Measurements from ENCODE around the gene UBE3A. TPM values are rescaled to one million over a fixed set of nuclear protein-coding genes. Genes with fewer than 3 reads are reported as not detected.

UBE3A gene
- total and polyA plus RNA-seq, 10 of the 15 experiments (the other 5 are each of a cell fraction or from before 2014, with no cell fraction given), result 29.4 to 82.9 (median 58.7) TPM

DNA sequence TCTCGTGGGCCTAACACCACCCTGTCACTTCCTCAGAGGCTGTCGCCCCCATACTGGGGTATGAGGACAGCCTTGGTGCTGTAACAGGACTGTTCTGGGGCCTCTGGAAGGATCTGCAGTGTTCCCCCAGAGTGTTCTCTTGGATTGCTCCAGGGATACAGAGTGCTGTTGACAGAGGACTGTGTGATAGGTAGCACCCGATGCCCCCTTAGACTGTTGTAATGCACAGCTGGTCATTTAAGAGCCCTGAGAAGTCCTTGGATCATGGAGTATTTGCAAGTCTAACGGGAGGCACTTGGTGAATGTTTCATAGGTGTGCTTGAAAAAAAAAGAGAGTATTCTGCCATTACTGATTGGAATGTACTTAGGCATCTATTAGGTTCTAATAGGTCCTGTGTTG, 35.4 kb upstream of the UBE3A start (continued):
- no peak for TF ChIP-seq STAT3 (IDR thresholded peaks at IDR 0.05; ENCODE audit: low read depth, low read length)
- no peak for TF ChIP-seq ZNF24 (IDR thresholded peaks at IDR 0.05)
- no peak for TF ChIP-seq ATF7 (IDR thresholded peaks at IDR 0.05; ENCODE audit: low read depth)
- TF ChIP-seq SRF (IDR thresholded peaks at IDR 0.05; ENCODE audit: low read depth in 2 of 2, low read length in 2 of 2), result no peak

DNA sequence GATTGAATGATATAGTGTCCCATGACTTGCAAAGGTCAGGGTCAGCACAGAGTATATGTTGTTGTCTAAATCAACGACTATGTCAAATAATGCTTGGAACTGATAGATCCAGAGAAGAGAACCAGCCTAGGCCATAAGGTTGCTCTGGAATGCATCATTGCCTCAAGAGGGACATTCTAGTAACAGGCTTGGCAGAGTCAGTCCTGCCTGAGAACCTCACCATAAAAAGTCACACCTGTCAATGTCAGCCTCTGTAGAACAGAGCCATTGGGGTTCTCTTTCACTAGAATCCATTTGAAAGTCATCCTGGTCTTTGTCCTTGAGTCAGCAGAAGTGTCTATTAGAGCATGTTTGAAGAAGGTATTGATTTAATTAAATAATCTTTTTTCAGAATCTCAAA, 31.4 kb upstream of the UBE3A start:
- Histone ChIP-seq H3K4me1 (ENCODE audit: control insufficient read depth, insufficient read depth, low read length) (no peaks in the 10 kb centered on the region), H3K4me3 (no peak overlapping the region), H3K36me3 (ENCODE audit: control insufficient read depth in 2 of 2, insufficient read depth in 2 of 2, low read length in 1 of 2) (no peaks in the 10 kb centered on the region), H3K9me3 (replicated peaks; ENCODE audit: control insufficient read depth, insufficient read depth, low read length) (no peaks in the 10 kb centered on the region; the same call in 2 of the 3 replicates), H3K9ac (ENCODE audit: control insufficient read depth, insufficient read depth, low read length) (no peak overlapping the region), H3K27ac (ENCODE audit: control insufficient read depth, insufficient read depth) (no peak overlapping the region), H3K4me2 (ENCODE audit: control insufficient read depth, insufficient read depth) (no peak overlapping the region), H4K20me1 (ENCODE audit: control insufficient read depth, insufficient read depth) (no peaks in the 10 kb centered on the region), H2AFZ (ENCODE audit: control insufficient read depth, low read depth, low read length) (no peak overlapping the region), H3K79me2 (ENCODE audit: control insufficient read depth, insufficient read depth, low read length) (no peaks in the 10 kb centered on the region), H3K27me3 (replicated peaks in 1 of 2; ENCODE audit: control insufficient read depth in 2 of 2, insufficient read depth in 2 of 2, low read length in 1 of 2) (no peaks in the 10 kb centered on the region)
- intact Hi-C loops (cut with micrococcal nuclease; ENCODE audit: unreplicated experiment), result no loop called here
- ChIA-PET RAD21 (ENCODE audit: unreplicated experiment) (no interaction called here), SMC1A (ENCODE audit: uncharacterized antibody, unreplicated experiment) (no interaction called here), CTCF (no interaction called here), POLR2A (no interaction called here)
- no peak for ATAC-seq
- WGBS (ENCODE audit: insufficient coverage, insufficient replicate concordance, low lambda C conversion rate, missing lambda C conversion rate), result 0% methylated on average over 1 of the region's 1 CpG
- TF ChIP-seq EZH2 (IDR thresholded peaks at IDR 0.05; ENCODE audit: borderline replicate concordance, control insufficient read depth, low read depth, low read length), result no peak
- TF ChIP-seq E4F1 (IDR thresholded peaks at IDR 0.05; ENCODE audit: borderline replicate concordance, partially characterized antibody), result no peak
- TF ChIP-seq NR2F1 (conservative IDR thresholded peaks at IDR 0.05), result no peak
- TF ChIP-seq, protein P1, sequence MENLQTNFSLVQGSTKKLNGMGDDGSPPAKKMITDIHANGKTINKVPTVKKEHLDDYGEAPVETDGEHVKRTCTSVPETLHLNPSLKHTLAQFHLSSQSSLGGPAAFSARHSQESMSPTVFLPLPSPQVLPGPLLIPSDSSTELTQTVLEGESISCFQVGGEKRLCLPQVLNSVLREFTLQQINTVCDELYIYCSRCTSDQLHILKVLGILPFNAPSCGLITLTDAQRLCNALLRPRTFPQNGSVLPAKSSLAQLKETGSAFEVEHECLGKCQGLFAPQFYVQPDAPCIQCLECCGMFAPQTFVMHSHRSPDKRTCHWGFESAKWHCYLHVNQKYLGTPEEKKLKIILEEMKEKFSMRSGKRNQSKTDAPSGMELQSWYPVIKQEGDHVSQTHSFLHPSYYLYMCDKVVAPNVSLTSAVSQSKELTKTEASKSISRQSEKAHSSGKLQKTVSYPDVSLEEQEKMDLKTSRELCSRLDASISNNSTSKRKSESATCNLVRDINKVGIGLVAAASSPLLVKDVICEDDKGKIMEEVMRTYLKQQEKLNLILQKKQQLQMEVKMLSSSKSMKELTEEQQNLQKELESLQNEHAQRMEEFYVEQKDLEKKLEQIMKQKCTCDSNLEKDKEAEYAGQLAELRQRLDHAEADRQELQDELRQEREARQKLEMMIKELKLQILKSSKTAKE (IDR thresholded peaks at IDR 0.05; ENCODE audit: low read depth, poor library complexity, severe bottlenecking), result no peak
- TF ChIP-seq TBL1XR1 (IDR thresholded peaks at IDR 0.05; ENCODE audit: low read depth, low read length), result no peak
- TF ChIP-seq CREB1 (IDR thresholded peaks at IDR 0.05; ENCODE audit: low read depth), result no peak
- TF ChIP-seq DPF2 (IDR thresholded peaks at IDR 0.05), result no peak
- TF ChIP-seq HDAC2 (IDR thresholded peaks at IDR 0.05), result no peak
- in situ Hi-C loops (cut with MboI), result loop anchor here (25.0 kb wide), 1 partner anchor 258 kb away; no protein-coding TSS in a partner anchor
- no TSS peak for BruUV-seq (replicated peaks)
- no peak for DNase-seq (ENCODE audit: low read depth, low spot score)
- no peak for FAIRE-seq

All from GM12878 (cell line).